ENCODE results near the gene MAD2L2.

- TF ChIP-seq RAD21 (IDR thresholded peaks at IDR 0.05; ENCODE audit: low read depth) (no peak), EP300 (IDR thresholded peaks at IDR 0.05; ENCODE audit: borderline replicate concordance) (no peak), MAX (IDR thresholded peaks at IDR 0.05) (no peak), TCF12 (IDR thresholded peaks at IDR 0.05; ENCODE audit: low read depth) (no peak), EGR1 (IDR thresholded peaks at IDR 0.05) (no peak), REST (IDR thresholded peaks at IDR 0.05; ENCODE audit: low read depth) (no peak), TAF1 (IDR thresholded peaks at IDR 0.05; ENCODE audit: low read depth) (no peak), ZBTB7A (IDR thresholded peaks at IDR 0.05; ENCODE audit: low read depth) (no peak)
Measured at GRCh38 chr1:11653861-11654136, 27.1 kb downstream of the MAD2L2 start.

All from Ishikawa (cell line).